Sigmoid colon (tissue), 7 donors: ENCODE results near the gene BTBD9. TPM values are rescaled to one million over a fixed set of nuclear protein-coding genes. Genes with fewer than 3 reads are reported as not detected.

Experiments
- DNase-seq: peaks from one replicate; pipeline ENCODE4 v3.0.0-alpha.2; 2019
- H3K27ac ChIP-seq, 4 donors: fragments of 200-600 bp; sonication (generic); one replicate each; pipeline ENCODE4 v1.5.1; 2016 to 2019; ENCODE audit warnings: mild to moderate bottlenecking in 1 of 4
- H3K27me3 ChIP-seq, 3 donors: fragments of 200-600 bp; sonication (generic); one replicate each; pipeline ENCODE4 v1.5.1; 2019; ENCODE audit warnings: mild to moderate bottlenecking in 1 of 3
- H3K36me3 ChIP-seq, 4 donors: fragments of 200-600 bp; sonication (generic); one replicate each; pipeline ENCODE4 v1.5.1; 2016 to 2019
- H3K4me1 ChIP-seq, 4 donors: fragments of 200-600 bp; sonication (generic); one replicate each; pipeline ENCODE4 v1.5.1; 2017 to 2019
- H3K4me3 ChIP-seq, 4 donors: fragments of 200-600 bp; sonication (generic); one replicate each; pipeline ENCODE4 v1.5.1; 2017 to 2019; ENCODE audit warnings: mild to moderate bottlenecking in 2 of 4, moderate library complexity in 1 of 4
- H3K9me3 ChIP-seq, 4 donors: fragments of 200-600 bp in 3 of 4; sonication (generic) in 3 of 4; one replicate each; pipeline versions ENCODE4 v1.5.1 to v1.6.1; 2013 to 2019
- EP300 ChIP-seq, 4 donors: sonication (generic); formaldehyde crosslinking; IDR thresholded peaks; one replicate each; pipeline ENCODE4 v1.6.1; 2017; ENCODE audit warnings: antibody characterized with exemption in 4 of 4
- POLR2A ChIP-seq, 2 donors: fragments of 450-650 bp; IDR thresholded peaks; one replicate each; pipeline ENCODE4 v1.6.1; 2016; ENCODE audit warnings: antibody characterized with exemption in 2 of 2, mild to moderate bottlenecking in 2 of 2, moderate library complexity in 2 of 2
- POLR2AphosphoS5 ChIP-seq, 4 donors: sonication (generic); formaldehyde crosslinking; IDR thresholded peaks; one replicate each; pipeline ENCODE4 v1.6.1; 2017; ENCODE audit warnings: antibody characterized with exemption in 4 of 4
- WGBS, 2 donors: extraction: QIAGEN DNeasy Blood & Tissue Kit; methylation state at CpG; one replicate each; pipeline ENCODE4 v1.1.7; 2013; 5-methylcytosine and 5-hydroxymethylcytosine counted together
- intact Hi-C: fragments of 100-400 bp; cut with DNase I; formaldehyde crosslinking; loops from one replicate; pipeline ENCODE4 v1.15.1; 2023
- polyA plus RNA-seq, 3 donors: library from polyadenylated mRNA; stranded (reverse); fragments of 200-250 nt; gene quantifications; one replicate each; pipeline ENCODE4 v1.2.3, GENCODE V29; 2013
- total RNA-seq, 4 donors: library from RNA; depleted of rRNA; stranded (reverse); fragments of >200 nt; gene quantifications; one replicate each; pipeline ENCODE4 v1.1.0, GENCODE V29; 2016
- TF ChIP-seq, protein P1 (sequence below), 4 experiments: fragments of 450-650 bp in 3 of 4; fragments of 200-600 bp in 1 of 4; IDR thresholded peaks; one replicate each; pipeline ENCODE4 v1.5.1; 2016 to 2019; ENCODE audit warnings: antibody characterized with exemption in 4 of 4, mild to moderate bottlenecking in 3 of 4, moderate library complexity in 2 of 4
- donor health status: healthy with polysubstance abuse.
- donor health status: Bipolar disorder and iron deficiency.
- donor health status: healthy.

BTBD9 gene
- total and polyA plus RNA-seq, 7 donors = 3.6 to 20.8 (median 10.5) TPM

GRCh38 chr6:38326837-38327236, 312.9 kb downstream of the BTBD9 start:
- H3K4me3 ChIP-seq = no peak overlapping the region
- H3K27me3 ChIP-seq = no peaks in the 10 kb centered on the region
- no peak for DNase-seq
- H3K27ac ChIP-seq = no peak overlapping the region
- H3K4me1 ChIP-seq = peaks cover 0 to 15% (median 8%) of the 10 kb centered on the region in 4 donors
- intact Hi-C loops = no loop called here
- H3K36me3 ChIP-seq = no peaks in the 10 kb centered on the region
- no peaks in the 10 kb centered on the region for H3K9me3 ChIP-seq
- TF ChIP-seq EP300 (IDR thresholded peaks at IDR 0.05) (no peak), POLR2AphosphoS5 (IDR thresholded peaks at IDR 0.05) (no peak)
- TF ChIP-seq, protein P1, sequence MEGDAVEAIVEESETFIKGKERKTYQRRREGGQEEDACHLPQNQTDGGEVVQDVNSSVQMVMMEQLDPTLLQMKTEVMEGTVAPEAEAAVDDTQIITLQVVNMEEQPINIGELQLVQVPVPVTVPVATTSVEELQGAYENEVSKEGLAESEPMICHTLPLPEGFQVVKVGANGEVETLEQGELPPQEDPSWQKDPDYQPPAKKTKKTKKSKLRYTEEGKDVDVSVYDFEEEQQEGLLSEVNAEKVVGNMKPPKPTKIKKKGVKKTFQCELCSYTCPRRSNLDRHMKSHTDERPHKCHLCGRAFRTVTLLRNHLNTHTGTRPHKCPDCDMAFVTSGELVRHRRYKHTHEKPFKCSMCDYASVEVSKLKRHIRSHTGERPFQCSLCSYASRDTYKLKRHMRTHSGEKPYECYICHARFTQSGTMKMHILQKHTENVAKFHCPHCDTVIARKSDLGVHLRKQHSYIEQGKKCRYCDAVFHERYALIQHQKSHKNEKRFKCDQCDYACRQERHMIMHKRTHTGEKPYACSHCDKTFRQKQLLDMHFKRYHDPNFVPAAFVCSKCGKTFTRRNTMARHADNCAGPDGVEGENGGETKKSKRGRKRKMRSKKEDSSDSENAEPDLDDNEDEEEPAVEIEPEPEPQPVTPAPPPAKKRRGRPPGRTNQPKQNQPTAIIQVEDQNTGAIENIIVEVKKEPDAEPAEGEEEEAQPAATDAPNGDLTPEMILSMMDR (IDR thresholded peaks at IDR 0.05) = no peak
- 33 to 59% methylated on average over 1 of the region's 1 CpG for WGBS, 2 donors

DNA sequence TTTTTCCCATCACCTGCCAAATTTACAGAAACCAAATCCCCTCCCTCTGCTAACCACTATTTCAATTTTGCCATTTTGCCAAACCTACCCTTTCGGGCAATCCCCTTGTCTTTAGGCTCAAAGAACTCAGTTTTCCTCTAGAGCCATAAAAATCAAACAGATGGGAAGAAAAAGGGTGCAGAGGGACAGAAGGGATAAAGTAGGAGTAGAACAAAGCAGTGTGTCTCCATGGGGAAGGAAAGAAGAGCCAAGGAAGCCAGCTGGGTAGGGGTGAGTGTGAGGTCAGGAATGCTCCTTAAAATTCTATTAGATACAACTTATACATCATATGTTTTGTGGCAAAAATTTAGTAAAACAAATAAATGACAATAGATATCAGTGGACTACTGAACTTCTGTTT, 316.5 kb downstream of the BTBD9 start:
- Histone ChIP-seq H3K9me3 (peaks cover 0 to 4% (median 0%) of the 10 kb centered on the region in 4 donors), H3K27me3 (no peaks in the 10 kb centered on the region), H3K4me3 (no peak overlapping the region), H3K27ac (no peak overlapping the region), H3K4me1 (peaks cover 0 to 16% (median 8%) of the 10 kb centered on the region in 4 donors), H3K36me3 (no peaks in the 10 kb centered on the region)
- intact Hi-C loops = no loop called here
- WGBS, 2 donors = 82 to 91% methylated on average over 1 of the region's 1 CpG
- no peak for DNase-seq
- TF ChIP-seq POLR2AphosphoS5 (IDR thresholded peaks at IDR 0.05) (no peak), EP300 (IDR thresholded peaks at IDR 0.05) (no peak), POLR2A (IDR thresholded peaks at IDR 0.05) (no peak)
- TF ChIP-seq, protein P1 (IDR thresholded peaks at IDR 0.05) = no peak

GRCh38 chr6:38322138-38322537, 317.6 kb downstream of the BTBD9 start:
- H3K4me3 ChIP-seq = no peak overlapping the region
- TF ChIP-seq POLR2A (IDR thresholded peaks at IDR 0.05) (no peak), POLR2AphosphoS5 (IDR thresholded peaks at IDR 0.05) (no peak), EP300 (IDR thresholded peaks at IDR 0.05) (no peak)
- TF ChIP-seq, protein P1 (IDR thresholded peaks at IDR 0.05) = no peak
- no peaks in the 10 kb centered on the region for H3K36me3 ChIP-seq
- H3K9me3 ChIP-seq = peaks cover 0 to 4% (median 0%) of the 10 kb centered on the region in 4 donors
- peaks cover 0 to 16% (median 8%) of the 10 kb centered on the region in 4 donors for H3K4me1 ChIP-seq
- intact Hi-C loops = no loop called here
- no peak for DNase-seq
- no peaks in the 10 kb centered on the region for H3K27me3 ChIP-seq
- H3K27ac ChIP-seq = no peak overlapping the region
- 87 to 94% methylated on average over 2 of the region's 2 CpGs for WGBS, 2 donors

DNA sequence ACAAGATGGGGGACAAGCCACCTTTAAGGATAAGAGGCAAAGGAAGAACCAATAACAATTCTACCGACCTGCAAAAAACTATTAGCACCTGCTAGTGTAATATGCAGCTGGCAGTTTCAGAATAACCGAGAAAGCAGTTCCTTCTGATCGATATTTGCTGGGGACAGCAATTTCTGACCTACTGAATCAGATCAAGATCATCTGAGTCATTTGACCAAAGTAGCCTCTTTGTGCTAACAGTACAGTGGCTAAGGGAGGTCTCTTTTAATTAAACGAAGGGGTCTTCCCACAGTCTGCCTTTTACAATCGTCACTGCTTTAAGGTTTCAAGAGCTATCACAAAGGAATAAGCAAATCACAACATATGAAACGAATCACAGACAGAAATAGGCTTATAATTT, 318.9 kb downstream of the BTBD9 start:
- H3K4me1 ChIP-seq = peaks cover 0 to 16% (median 8%) of the 10 kb centered on the region in 4 donors
- WGBS, 2 donors = 77 to 83% methylated on average over 6 of the region's 6 CpGs
- intact Hi-C loops = no loop called here
- TF ChIP-seq, protein P1 (IDR thresholded peaks at IDR 0.05) = no peak
- TF ChIP-seq POLR2A (IDR thresholded peaks at IDR 0.05) = no peak
- TF ChIP-seq EP300 (IDR thresholded peaks at IDR 0.05) = no peak
- no peak for TF ChIP-seq POLR2AphosphoS5 (IDR thresholded peaks at IDR 0.05)
- H3K27me3 ChIP-seq = no peaks in the 10 kb centered on the region
- DNase-seq = no peak
- H3K9me3 ChIP-seq = peaks cover 0 to 4% (median 0%) of the 10 kb centered on the region in 4 donors
- no peaks in the 10 kb centered on the region for H3K36me3 ChIP-seq
- no peak overlapping the region for H3K27ac ChIP-seq
- H3K4me3 ChIP-seq = no peak overlapping the region

DNA sequence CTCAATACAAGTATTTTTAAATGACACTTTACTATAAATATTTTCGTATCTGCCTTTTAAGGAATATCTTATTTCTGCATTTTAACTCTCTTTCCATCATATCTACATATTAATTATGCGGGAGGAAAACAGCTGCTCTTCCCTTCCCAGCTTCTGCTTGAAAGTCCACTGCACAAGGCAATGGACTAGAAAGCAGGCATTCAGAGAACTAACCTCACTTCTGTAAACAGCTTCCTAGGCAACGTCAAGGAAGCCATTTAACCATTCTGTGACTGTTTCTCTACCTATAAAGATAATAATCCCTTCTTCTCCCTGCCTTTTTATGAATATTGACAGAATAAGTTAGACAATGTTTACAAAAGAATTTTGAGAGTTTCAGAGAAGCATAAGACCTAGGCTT, 319.4 kb downstream of the BTBD9 start:
- no peak for DNase-seq
- intact Hi-C loops = no loop called here
- TF ChIP-seq EP300 (IDR thresholded peaks at IDR 0.05) = no peak
- no peak for TF ChIP-seq POLR2AphosphoS5 (IDR thresholded peaks at IDR 0.05)
- TF ChIP-seq POLR2A (IDR thresholded peaks at IDR 0.05) = no peak
- TF ChIP-seq, protein P1 (IDR thresholded peaks at IDR 0.05) = no peak
- no peak overlapping the region for H3K4me3 ChIP-seq
- WGBS, 2 donors = 64 to 66% methylated on average over 3 of the region's 3 CpGs
- H3K36me3 ChIP-seq = no peaks in the 10 kb centered on the region
- H3K27me3 ChIP-seq = no peaks in the 10 kb centered on the region
- H3K27ac ChIP-seq = no peak overlapping the region
- peaks cover 0 to 16% (median 8%) of the 10 kb centered on the region in 4 donors for H3K4me1 ChIP-seq
- peaks cover 0 to 4% (median 0%) of the 10 kb centered on the region in 4 donors for H3K9me3 ChIP-seq
